Smooth muscle cell (in vitro differentiated cells): ENCODE results near the gene RAG1. TPM values are rescaled to one million over a fixed set of nuclear protein-coding genes. Genes with fewer than 3 reads are reported as not detected.
"Not testable (repeated sequence)": the region's sequence is repeated elsewhere in the genome, so short reads cannot be mapped to it uniquely, and the experiment has no call there.

Experiments used
- DNase-seq: peaks from one replicate; lab custom pipeline; 2025; ENCODE audit not compliant: unreplicated experiment; lab: John Stamatoyannopoulos, UW
- H2AFZ ChIP-seq: fragments of 200-600 bp; sonication (generic); 2 replicates; pipeline ENCODE4 v1.6.0; 2016; ENCODE audit warnings: antibody characterized with exemption, low read depth, mild to moderate bottlenecking
- H3F3A ChIP-seq: fragments of 200-600 bp; sonication (generic); 2 replicates; pipeline ENCODE4 v1.6.0; 2017; ENCODE audit warnings: antibody characterized with exemption, low read depth
- H3K27ac ChIP-seq: fragments of 200-600 bp; sonication (generic); 2 replicates; pipeline ENCODE4 v1.5.1; 2016; ENCODE audit warnings: low read depth, mild to moderate bottlenecking
- H3K27me3 ChIP-seq: fragments of 200-600 bp; sonication (generic); 2 replicates; pipeline ENCODE4 v1.6.1; 2016; ENCODE audit warnings: low read depth, mild to moderate bottlenecking
- H3K36me3 ChIP-seq: fragments of 200-600 bp; sonication (generic); 2 replicates; pipeline ENCODE4 v1.5.1; 2016; ENCODE audit warnings: low read depth
- H3K4me1 ChIP-seq: fragments of 200-600 bp; sonication (generic); 2 replicates; pipeline ENCODE4 v1.5.1; 2016; ENCODE audit warnings: low read depth
- H3K4me2 ChIP-seq: fragments of 200-600 bp; sonication (generic); 2 replicates; pipeline ENCODE4 v1.6.0; 2016; ENCODE audit warnings: mild to moderate bottlenecking
- H3K4me3 ChIP-seq: fragments of 200-600 bp; sonication (generic); 2 replicates; pipeline ENCODE4 v1.5.1; 2016; ENCODE audit warnings: mild to moderate bottlenecking
- H3K79me2 ChIP-seq: fragments of 200-600 bp; sonication (generic); 2 replicates; pipeline ENCODE4 v1.6.0; 2016; ENCODE audit warnings: low read depth, mild to moderate bottlenecking
- H3K9ac ChIP-seq: fragments of 200-600 bp; sonication (generic); 2 replicates; pipeline ENCODE4 v1.6.0; 2016; ENCODE audit warnings: low read depth
- H3K9me3 ChIP-seq: fragments of 200-600 bp; sonication (generic); replicated peaks from 2 replicates; pipeline ENCODE4 v1.5.1; 2016; ENCODE audit warnings: low read depth
- H4K20me1 ChIP-seq: fragments of 200-600 bp; sonication (generic); 2 replicates; pipeline ENCODE4 v1.6.0; 2016; ENCODE audit warnings: low read depth
- WGBS: methylation state at CpG from one replicate; pipeline ENCODE4 v1.1.7; 2016; ENCODE audit warnings: low lambda C conversion rate; 5-methylcytosine and 5-hydroxymethylcytosine counted together
- polyA plus RNA-seq: library from polyadenylated mRNA; unstranded; fragments of >200 nt; fragmentation: Nextera tagmentation; extraction: Ambion mirVana; gene quantifications from 2 replicates; pipeline ENCODE4 v1.2.1, GENCODE V29; 2016
- total RNA-seq: library from RNA; depleted of rRNA; stranded (reverse); fragments of >200 nt; gene quantifications from 2 replicates; pipeline ENCODE4 v1.2.3, GENCODE V29; 2014
- TF ChIP-seq, protein P1 (sequence below): fragments of 200-600 bp; sonication (generic); IDR thresholded peaks from 2 replicates; pipeline ENCODE4 v1.5.1; 2017; ENCODE audit warnings: borderline replicate concordance, mild to moderate bottlenecking, antibody characterized with exemption; ENCODE audit not compliant: insufficient read depth, poor library complexity, severe bottlenecking

Gene RAG1
- total and polyA plus RNA-seq, 2 experiments from 2014 or later: 1.7 to 2.7 TPM

DNA sequence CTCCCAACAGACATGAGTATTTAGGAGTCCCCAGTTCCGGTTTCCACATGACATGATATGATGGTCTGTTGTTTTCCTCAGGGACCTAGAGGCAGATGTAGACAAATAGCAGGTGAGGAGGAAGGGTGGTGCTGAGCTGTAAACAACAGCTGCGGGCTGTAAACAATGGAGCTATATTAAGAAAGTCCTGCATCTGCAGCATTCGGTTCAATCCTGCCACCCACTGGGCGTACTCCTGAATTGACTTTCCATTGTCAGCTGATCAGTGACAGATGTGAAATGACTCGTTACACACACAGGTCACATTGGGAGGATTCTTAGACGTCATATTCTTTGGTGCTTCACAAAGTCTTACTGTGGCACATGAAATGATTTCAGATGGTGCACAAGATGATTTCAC lies 26.8 kb upstream of the RAG1 start:
- H2AFZ ChIP-seq: no peak overlapping the region
- no peaks in the 10 kb centered on the region for H3F3A ChIP-seq
- H3K27ac ChIP-seq: no peak overlapping the region
- H3K27me3 ChIP-seq: no peaks in the 10 kb centered on the region
- no peak overlapping the region for H3K9ac ChIP-seq
- no peaks in the 10 kb centered on the region for H3K36me3 ChIP-seq
- H4K20me1 ChIP-seq: no peaks in the 10 kb centered on the region
- WGBS: 53% methylated on average over 6 of the region's 6 CpGs
- no peaks in the 10 kb centered on the region for H3K4me1 ChIP-seq
- H3K4me3 ChIP-seq: no peak overlapping the region
- DNase-seq: no peak
- H3K9me3 ChIP-seq: no peaks in the 10 kb centered on the region
- no peak overlapping the region for H3K4me2 ChIP-seq
- TF ChIP-seq, protein P1, sequence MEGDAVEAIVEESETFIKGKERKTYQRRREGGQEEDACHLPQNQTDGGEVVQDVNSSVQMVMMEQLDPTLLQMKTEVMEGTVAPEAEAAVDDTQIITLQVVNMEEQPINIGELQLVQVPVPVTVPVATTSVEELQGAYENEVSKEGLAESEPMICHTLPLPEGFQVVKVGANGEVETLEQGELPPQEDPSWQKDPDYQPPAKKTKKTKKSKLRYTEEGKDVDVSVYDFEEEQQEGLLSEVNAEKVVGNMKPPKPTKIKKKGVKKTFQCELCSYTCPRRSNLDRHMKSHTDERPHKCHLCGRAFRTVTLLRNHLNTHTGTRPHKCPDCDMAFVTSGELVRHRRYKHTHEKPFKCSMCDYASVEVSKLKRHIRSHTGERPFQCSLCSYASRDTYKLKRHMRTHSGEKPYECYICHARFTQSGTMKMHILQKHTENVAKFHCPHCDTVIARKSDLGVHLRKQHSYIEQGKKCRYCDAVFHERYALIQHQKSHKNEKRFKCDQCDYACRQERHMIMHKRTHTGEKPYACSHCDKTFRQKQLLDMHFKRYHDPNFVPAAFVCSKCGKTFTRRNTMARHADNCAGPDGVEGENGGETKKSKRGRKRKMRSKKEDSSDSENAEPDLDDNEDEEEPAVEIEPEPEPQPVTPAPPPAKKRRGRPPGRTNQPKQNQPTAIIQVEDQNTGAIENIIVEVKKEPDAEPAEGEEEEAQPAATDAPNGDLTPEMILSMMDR: no peak
- H3K79me2 ChIP-seq: no peaks in the 10 kb centered on the region

DNA sequence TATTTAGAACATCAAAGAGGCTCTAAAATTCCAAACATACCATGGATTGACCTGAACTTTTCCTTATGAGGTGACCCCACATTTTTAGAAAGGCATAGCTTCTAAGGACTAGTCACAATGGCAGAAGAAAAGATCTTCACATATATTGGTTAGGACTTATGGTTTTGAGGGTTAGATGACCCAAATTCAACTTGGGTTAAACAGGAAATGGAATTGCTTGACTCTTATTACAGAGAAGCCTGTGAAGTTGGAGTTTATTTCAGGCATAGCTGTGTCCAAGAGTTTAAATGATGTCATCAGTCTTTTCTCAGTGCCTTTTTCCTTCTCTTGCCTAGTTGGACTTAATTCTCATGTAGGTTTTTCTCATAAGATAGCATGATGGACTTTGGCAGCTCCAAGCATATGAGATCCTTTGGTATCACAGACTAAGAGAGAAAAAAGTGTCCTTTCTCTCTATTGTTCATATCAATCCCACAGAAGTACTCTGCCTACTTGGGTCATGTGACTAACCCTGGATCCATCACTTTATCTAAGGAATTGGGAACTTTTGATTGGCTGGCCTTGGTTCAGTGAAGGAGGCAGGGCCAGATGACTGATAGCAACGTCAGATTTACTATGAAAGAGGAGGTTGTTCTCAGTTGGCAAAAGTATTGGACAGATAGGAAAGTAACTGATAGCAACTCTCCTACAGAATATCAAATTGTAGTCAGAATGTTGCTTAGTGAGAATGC lies 17.3 kb upstream of the RAG1 start:
- WGBS: 64% methylated on average over 1 of the region's 1 CpG
- H3F3A ChIP-seq: no peaks in the 10 kb centered on the region

DNA sequence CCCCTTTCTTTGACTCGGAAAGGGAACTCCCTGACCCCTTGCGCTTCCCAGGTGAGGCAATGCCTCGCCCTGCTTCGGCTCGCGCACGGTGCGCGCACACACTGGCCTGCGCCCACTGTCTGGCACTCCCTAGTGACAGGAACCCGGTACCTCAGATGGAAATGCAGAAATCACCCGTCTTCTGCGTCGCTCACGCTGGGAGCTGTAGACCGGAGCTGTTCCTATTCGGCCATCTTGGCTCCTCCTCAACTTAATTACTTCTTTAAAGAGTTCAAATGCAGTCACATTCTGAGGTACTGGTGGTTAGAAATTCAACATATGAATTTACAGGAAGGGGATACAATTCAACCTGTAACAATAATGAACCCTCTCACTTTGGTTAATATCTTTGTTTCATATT lies 10.4 kb upstream of the RAG1 start:
- DNase-seq, H3K9ac ChIP-seq, H3K27ac ChIP-seq, H4K20me1 ChIP-seq, H3F3A ChIP-seq, H3K4me2 ChIP-seq, H3K4me3 ChIP-seq, H2AFZ ChIP-seq, H3K79me2 ChIP-seq, H3K4me1 ChIP-seq, H3K9me3 ChIP-seq, H3K27me3 ChIP-seq, H3K36me3 ChIP-seq: not testable (repeated sequence)
- WGBS: 85% methylated on average over 15 of the region's 17 CpGs

More for the DNA sequence above, 17.3 kb upstream of the RAG1 start:
- no peak for DNase-seq
- no peak overlapping the region for H3K9ac ChIP-seq
- H2AFZ ChIP-seq: no peak overlapping the region
- no peak overlapping the region for H3K4me3 ChIP-seq
- no peaks in the 10 kb centered on the region for H3K27me3 ChIP-seq
- no peaks in the 10 kb centered on the region for H3K79me2 ChIP-seq
- no peaks in the 10 kb centered on the region for H3K9me3 ChIP-seq
- no peak overlapping the region for H3K4me2 ChIP-seq
- H3K27ac ChIP-seq: no peak overlapping the region
- TF ChIP-seq, protein P1: no peak
- no peaks in the 10 kb centered on the region for H3K36me3 ChIP-seq
- no peaks in the 10 kb centered on the region for H4K20me1 ChIP-seq
- H3K4me1 ChIP-seq: no peaks in the 10 kb centered on the region

DNA sequence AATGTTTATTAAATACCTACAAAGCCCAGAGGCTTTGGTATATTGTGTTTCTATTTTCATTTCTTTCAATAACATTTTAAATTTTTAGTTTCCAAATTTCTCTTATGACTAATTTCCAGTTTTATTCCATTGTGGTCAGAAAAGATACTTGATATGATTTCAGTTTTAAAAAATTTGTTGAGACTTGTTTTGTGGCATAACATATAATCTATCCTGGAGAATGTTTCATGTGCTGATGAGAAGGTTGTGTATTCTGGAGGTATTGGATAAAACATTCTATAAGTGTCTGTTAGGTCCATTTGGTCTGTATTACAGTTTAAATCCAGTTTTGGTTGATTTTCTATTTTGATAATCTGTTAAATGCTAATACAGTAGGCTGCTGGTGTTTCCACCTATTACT lies 9.8 kb upstream of the RAG1 start:
- no peak for DNase-seq
- Histone ChIP-seq H3K9me3 (no peaks in the 10 kb centered on the region), H3K27ac (no peak overlapping the region), H3F3A (no peaks in the 10 kb centered on the region), H3K4me3 (no peak overlapping the region), H3K36me3 (no peaks in the 10 kb centered on the region), H3K4me2 (no peak overlapping the region), H4K20me1 (no peaks in the 10 kb centered on the region), H3K27me3 (no peaks in the 10 kb centered on the region), H3K4me1 (no peaks in the 10 kb centered on the region), H2AFZ (no peak overlapping the region), H3K79me2 (no peaks in the 10 kb centered on the region), H3K9ac (no peak overlapping the region)
- TF ChIP-seq, protein P1: no peak
